ENCODE measurements around the gene BCOR. TPM values are rescaled to one million over a fixed set of nuclear protein-coding genes. Genes with fewer than 3 reads are reported as not detected.
A peak's percentile ranks its signal among the peaks of the same experiment; 100 is the strongest.

The BCOR gene
- total and polyA plus RNA-seq, 2 donors (not counting 1 experiment from before 2014, with no cell fraction given), result 3.0 to 5.8 TPM

- Histone ChIP-seq H3K4me2 (ENCODE audit: extremely low read depth, insufficient read depth, low read length) (no peak overlapping the region), H3K79me2 (ENCODE audit: control insufficient read depth, insufficient read depth, low read length) (no peaks in the 10 kb centered on the region)
Observed at GRCh38 chrX:40082447-40083119, 15.2 kb downstream of the BCOR start.

GRCh38 chrX:40081679-40082068, 16.1 kb downstream of the BCOR start:
- H3K27ac ChIP-seq (ENCODE audit: insufficient read depth, low read length), result no peak overlapping the region
- H2AFZ ChIP-seq (ENCODE audit: low read length), result no peak overlapping the region
- TF ChIP-seq CTCF (conservative IDR thresholded peaks at IDR 0.05 in 1 of 2, IDR thresholded peaks at IDR 0.05 in 1 of 2; ENCODE audit: low read depth in 1 of 2, low read length in 2 of 2), result no peak
- H3K9ac ChIP-seq (ENCODE audit: insufficient read depth, low read length), result no peak overlapping the region
- no peaks in the 10 kb centered on the region for H3K27me3 ChIP-seq (ENCODE audit: control insufficient read depth, insufficient read depth, low read length)
- H3K9me3 ChIP-seq (ENCODE audit: control insufficient read depth, insufficient read depth, low read depth, low read length), result no peaks in the 10 kb centered on the region
- H3K4me2 ChIP-seq (ENCODE audit: extremely low read depth, insufficient read depth, low read length), result no peak overlapping the region
- no peak overlapping the region for H3K4me3 ChIP-seq (replicated peaks in 1 of 4; ENCODE audit: control extremely low read depth in 1 of 4, insufficient read depth in 1 of 4, low read depth in 3 of 4, low read length in 4 of 4)
- H3K79me2 ChIP-seq (ENCODE audit: control insufficient read depth, insufficient read depth, low read length), result no peaks in the 10 kb centered on the region
- H3K36me3 ChIP-seq (ENCODE audit: control insufficient read depth, insufficient read depth, low read length), result no peaks in the 10 kb centered on the region
- H3K4me1 ChIP-seq (ENCODE audit: control insufficient read depth, extremely low read depth, insufficient read depth, low read length), result peaks cover 16% of the 10 kb centered on the region
- H4K20me1 ChIP-seq (ENCODE audit: control insufficient read depth, extremely low read depth, insufficient read depth, low read length), result no peaks in the 10 kb centered on the region
- no peak for DNase-seq (ENCODE audit: low read depth in 2 of 2)

More at GRCh38 chrX:40082447-40083119, 15.2 kb downstream of the BCOR start:
- H4K20me1 ChIP-seq (ENCODE audit: control insufficient read depth, extremely low read depth, insufficient read depth, low read length), result no peaks in the 10 kb centered on the region
- TF ChIP-seq CTCF (conservative IDR thresholded peaks at IDR 0.05 in 1 of 2, IDR thresholded peaks at IDR 0.05 in 1 of 2; ENCODE audit: low read depth in 1 of 2, low read length in 2 of 2), result no peak
- no peak for TF ChIP-seq EZH2 (IDR thresholded peaks at IDR 0.05; ENCODE audit: low read length, missing control alignments)
- H2AFZ ChIP-seq (ENCODE audit: low read length), result no peak overlapping the region
- no peak for DNase-seq (ENCODE audit: low read depth in 2 of 2)
- H3K4me3 ChIP-seq (replicated peaks in 1 of 4; ENCODE audit: control extremely low read depth in 1 of 4, insufficient read depth in 1 of 4, low read depth in 3 of 4, low read length in 4 of 4), result peak overlapping the region in 1 of 4 experiments; percentile 53
- no peak overlapping the region for H3K27ac ChIP-seq (ENCODE audit: insufficient read depth, low read length)
- H3K9me3 ChIP-seq (ENCODE audit: control insufficient read depth, insufficient read depth, low read depth, low read length), result no peaks in the 10 kb centered on the region
- H3K36me3 ChIP-seq (ENCODE audit: control insufficient read depth, insufficient read depth, low read length), result no peaks in the 10 kb centered on the region
- H3K27me3 ChIP-seq (ENCODE audit: control insufficient read depth, insufficient read depth, low read length), result no peaks in the 10 kb centered on the region
- peaks cover 24% of the 10 kb centered on the region for H3K4me1 ChIP-seq (ENCODE audit: control insufficient read depth, extremely low read depth, insufficient read depth, low read length)
- H3K9ac ChIP-seq (ENCODE audit: insufficient read depth, low read length), result no peak overlapping the region

DNA sequence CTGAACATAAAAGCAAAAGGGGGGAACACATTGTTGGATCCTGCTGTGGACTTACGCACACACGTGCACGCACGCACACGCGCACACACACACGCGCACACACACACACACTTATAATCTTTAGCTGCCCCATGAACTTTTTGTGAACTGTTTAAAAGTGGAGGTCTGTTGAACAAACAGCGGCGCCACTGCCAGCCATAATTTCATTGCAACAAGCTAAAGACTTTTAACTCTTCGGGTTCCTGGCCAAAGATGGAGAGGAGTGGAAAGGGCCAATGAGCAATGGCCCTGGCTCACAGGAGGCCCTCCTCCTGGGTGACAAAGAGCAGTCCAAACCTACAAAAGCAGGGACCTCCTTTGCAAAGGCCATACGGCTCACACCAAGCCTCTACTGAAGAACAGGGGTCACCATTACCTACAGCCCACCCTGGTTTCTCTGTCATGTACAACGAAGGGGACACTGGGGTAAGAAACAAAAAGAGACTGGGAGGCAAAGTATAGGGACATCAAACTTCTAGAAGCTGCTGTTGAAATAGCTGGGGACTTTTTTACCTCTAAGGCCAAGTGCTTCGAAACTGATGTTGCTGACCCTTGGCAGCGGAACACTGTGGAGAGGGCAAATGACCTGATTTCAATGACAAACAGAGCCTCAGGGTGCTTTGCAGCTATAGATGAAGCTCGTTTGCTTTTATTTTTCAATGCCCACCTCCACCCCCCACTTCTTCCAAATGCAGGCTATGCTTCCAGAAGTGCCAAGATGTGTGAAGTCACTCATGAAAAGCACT, 16.7 kb downstream of the BCOR start:
- H3K27ac ChIP-seq (ENCODE audit: insufficient read depth, low read length), result no peak overlapping the region
- H3K79me2 ChIP-seq (ENCODE audit: control insufficient read depth, insufficient read depth, low read length), result no peaks in the 10 kb centered on the region

More for the DNA sequence above, 16.7 kb downstream of the BCOR start:
- Histone ChIP-seq H3K4me3 (replicated peaks in 1 of 4; ENCODE audit: control extremely low read depth in 1 of 4, insufficient read depth in 1 of 4, low read depth in 3 of 4, low read length in 4 of 4) (no peak overlapping the region), H3K27me3 (ENCODE audit: control insufficient read depth, insufficient read depth, low read length) (no peaks in the 10 kb centered on the region), H2AFZ (ENCODE audit: low read length) (no peak overlapping the region), H3K36me3 (ENCODE audit: control insufficient read depth, insufficient read depth, low read length) (no peaks in the 10 kb centered on the region), H3K9ac (ENCODE audit: insufficient read depth, low read length) (no peak overlapping the region), H4K20me1 (ENCODE audit: control insufficient read depth, extremely low read depth, insufficient read depth, low read length) (no peaks in the 10 kb centered on the region), H3K4me1 (ENCODE audit: control insufficient read depth, extremely low read depth, insufficient read depth, low read length) (peaks cover 12% of the 10 kb centered on the region), H3K4me2 (ENCODE audit: extremely low read depth, insufficient read depth, low read length) (no peak overlapping the region), H3K9me3 (ENCODE audit: control insufficient read depth, insufficient read depth, low read depth, low read length) (no peaks in the 10 kb centered on the region)
- TF ChIP-seq CTCF (conservative IDR thresholded peaks at IDR 0.05 in 1 of 2, IDR thresholded peaks at IDR 0.05 in 1 of 2; ENCODE audit: low read depth in 1 of 2, low read length in 2 of 2), result no peak
- DNase-seq (ENCODE audit: low read depth in 2 of 2), result no peak

Measured in fibroblast of lung (primary cell).